Naive thymus-derived CD4-positive, alpha-beta T cell (primary cell): ENCODE results near the gene PTPRJ. TPM values are rescaled to one million over a fixed set of nuclear protein-coding genes. Genes with fewer than 3 reads are reported as not detected.

ENCODE experiments used
- ATAC-seq: fragments of 150-1000 bp; cut with Tn5 transposase; 2 replicates; pipeline ENCODE4 v1.10.0; 2021; ENCODE audit warnings: mild to moderate bottlenecking, moderate library complexity
- CTCF ChIA-PET: fragments of 350-600 bp; sonication (Branson Sonifier 250); formaldehyde crosslinking; loops from one replicate; lab custom pipeline; 2021; ENCODE audit warnings: antibody characterized with exemption; lab: Charles Lee
- POLR2A ChIA-PET: fragments of 350-600 bp; sonication (Branson Sonifier 250); formaldehyde crosslinking; loops from one replicate; lab custom pipeline; 2021; ENCODE audit warnings: antibody characterized with exemption, inconsistent platforms; lab: Charles Lee
- DNase-seq, 9 donors: peaks; one replicate each; pipeline versions ENCODE4 v3.0.0 to v3.0.0-alpha.2; 2020 to 2022; ENCODE audit warnings: mixed read lengths in 1 of 9
- H3K27ac ChIP-seq: one replicate; pipeline ENCODE4 v1.7.0; 2013; ENCODE audit warnings: mild to moderate bottlenecking, low read depth, low read length, moderate library complexity
- H3K27me3 ChIP-seq, 2 donors: one replicate each; pipeline ENCODE4 v1.7.0; 2013; ENCODE audit warnings: low read length in 2 of 2, mild to moderate bottlenecking in 2 of 2, moderate library complexity in 2 of 2; ENCODE audit not compliant: control insufficient read depth in 2 of 2, insufficient read depth in 2 of 2
- H3K36me3 ChIP-seq, 3 experiments: 1 replicate in 2 of 3; 2 replicates in 1 of 3; pipeline ENCODE4 v1.7.0; 2013; ENCODE audit warnings: low read length in 3 of 3, mild to moderate bottlenecking in 3 of 3, moderate library complexity in 1 of 3; ENCODE audit not compliant: insufficient read depth in 3 of 3, control insufficient read depth in 2 of 3
- H3K4me1 ChIP-seq, 2 donors: one replicate each; pipeline ENCODE4 v1.7.0; 2013; ENCODE audit warnings: low read length in 2 of 2, mild to moderate bottlenecking in 2 of 2, moderate library complexity in 1 of 2; ENCODE audit not compliant: control insufficient read depth in 2 of 2, insufficient read depth in 2 of 2
- H3K4me3 ChIP-seq: 2 replicates; pipeline ENCODE4 v1.7.0; 2013; ENCODE audit warnings: mild to moderate bottlenecking, low read length
- H3K9me3 ChIP-seq, 3 experiments: 1 replicate in 2 of 3; 2 replicates in 1 of 3; pipeline ENCODE4 v1.7.0; 2013; ENCODE audit warnings: low read length in 3 of 3; ENCODE audit not compliant: control insufficient read depth in 2 of 3
- H3K27ac Mint-ChIP-seq, 9 donors: one replicate each; pipeline ENCODE4 v1.8.0; 2020 to 2022; ENCODE audit warnings: mixed read lengths in 9 of 9, mild to moderate bottlenecking in 8 of 9, moderate library complexity in 5 of 9, inconsistent platforms in 2 of 9
- H3K27me3 Mint-ChIP-seq, 5 donors: one replicate each; pipeline ENCODE4 v1.8.0; 2021 to 2022; ENCODE audit warnings: mixed read lengths in 5 of 5, mild to moderate bottlenecking in 1 of 5
- H3K36me3 Mint-ChIP-seq, 5 donors: one replicate each; pipeline ENCODE4 v1.8.0; 2020 to 2022; ENCODE audit warnings: mixed read lengths in 5 of 5, mild to moderate bottlenecking in 3 of 5, inconsistent platforms in 1 of 5
- H3K4me1 Mint-ChIP-seq, 7 donors: one replicate each; pipeline ENCODE4 v1.8.0; 2020 to 2022; ENCODE audit warnings: mixed read lengths in 7 of 7, mild to moderate bottlenecking in 3 of 7, inconsistent platforms in 1 of 7
- H3K4me3 Mint-ChIP-seq, 10 donors: one replicate each; pipeline ENCODE4 v1.8.0; 2020 to 2022; ENCODE audit warnings: mild to moderate bottlenecking in 10 of 10, mixed read lengths in 10 of 10, moderate library complexity in 6 of 10, inconsistent platforms in 2 of 10
- H3K9me3 Mint-ChIP-seq, 11 donors: one replicate each; pipeline ENCODE4 v1.8.0; 2020 to 2022; ENCODE audit warnings: mixed read lengths in 11 of 11, mild to moderate bottlenecking in 4 of 11, inconsistent platforms in 1 of 11, moderate library complexity in 1 of 11
- intact Hi-C, 2 donors: fragments of 100-400 bp; cut with micrococcal nuclease; formaldehyde crosslinking; loops; one replicate each; pipeline ENCODE4 v1.15.1; 2023
- polyA plus RNA-seq, 2 donors: library from polyadenylated mRNA; unstranded; fragments of 300-500 nt; fragmentation: Illumina TruSeq; gene quantifications; one replicate each; pipeline ENCODE4 v1.2.3, GENCODE V29; 2021
- total RNA-seq, 6 experiments: library from RNA in 5 of 6; stranded (reverse) in 5 of 6; gene quantifications; 1 replicate in 5 of 6; 2 replicates in 1 of 6; pipeline ENCODE4 v1.2.3 and lab custom pipeline; 2021 to 2026

The PTPRJ gene
- total and polyA plus RNA-seq, 7 experiments from 2014 or later: 7.0 to 82.3 (median 46.7) TPM

DNA sequence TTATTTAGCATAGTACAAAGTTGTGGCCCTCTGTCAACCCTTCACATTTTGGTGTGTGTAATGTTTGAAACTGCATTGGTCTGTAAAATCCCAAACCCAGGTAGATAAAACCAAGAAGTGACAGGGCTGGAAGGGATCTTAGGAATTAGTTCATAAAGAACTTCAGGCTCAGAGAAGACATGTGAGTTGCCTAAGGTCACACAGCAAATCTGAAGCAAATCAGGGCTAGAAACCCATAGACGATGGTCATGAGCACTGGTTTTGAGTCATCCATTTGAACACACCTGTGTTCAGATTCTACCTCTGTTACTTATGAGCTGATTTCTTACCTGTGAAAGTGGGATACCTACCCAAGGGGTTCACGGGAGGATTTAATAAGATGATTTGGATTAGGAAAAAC, 107.1 kb downstream of the PTPRJ start:
- POLR2A ChIA-PET: interaction anchor here (1.2 to 1.3 kb wide), 2 partner anchors 21 to 73 kb away, joined by 3 read pairs; no protein-coding TSS in a partner anchor

DNA sequence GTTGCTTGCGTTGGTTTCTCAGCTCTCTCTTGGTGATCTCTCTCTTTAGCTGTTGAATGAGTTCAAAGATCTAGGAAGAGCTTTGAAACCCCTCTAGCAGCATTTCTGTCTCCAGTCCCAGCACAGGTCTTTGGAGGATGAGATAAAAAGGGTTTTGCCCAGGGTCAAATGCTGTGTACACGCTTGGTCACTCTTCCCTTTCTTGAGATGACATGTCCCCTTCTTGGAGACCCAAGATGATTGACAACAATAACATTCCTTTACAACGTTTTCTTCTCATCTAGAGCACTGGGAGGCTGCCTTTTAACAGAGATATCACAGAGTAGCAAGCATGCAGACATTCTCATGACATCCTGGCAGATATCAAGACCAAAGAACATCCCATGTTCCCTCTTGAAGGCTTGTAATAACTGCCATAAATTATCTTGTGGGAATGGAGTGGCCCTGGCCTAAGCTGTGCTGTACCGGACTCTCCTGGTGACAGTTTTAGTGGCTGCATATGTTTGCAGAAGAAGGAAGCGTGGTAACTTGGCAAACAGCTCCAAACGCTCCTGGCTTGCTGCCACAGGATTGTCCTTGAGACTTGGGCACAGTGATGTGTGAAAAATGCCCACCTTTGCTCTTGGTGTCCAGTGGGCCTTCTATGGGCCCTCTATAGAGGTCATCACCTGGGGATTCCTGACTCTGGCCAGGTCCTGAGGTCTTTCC, 107.8 kb downstream of the PTPRJ start:
- Mint-ChIP-seq H3K27me3 (no peaks in the 10 kb centered on the region), H3K4me1 (peaks cover 37 to 77% (median 64%) of the 10 kb centered on the region in 7 donors), H3K36me3 (peaks cover 0 to 19% (median 8%) of the 10 kb centered on the region in 5 donors), H3K9me3 (no peaks in the 10 kb centered on the region), H3K4me3 (no peak overlapping the region), H3K27ac (peak overlapping the region in 7 of 9 donors; percentile 13 to 70 (median 42))
- intact Hi-C loops: no loop called here
- H3K36me3 ChIP-seq: no peaks in the 10 kb centered on the region
- no peak for DNase-seq
- H3K4me3 ChIP-seq: no peak overlapping the region
- H3K27me3 ChIP-seq: no peaks in the 10 kb centered on the region
- H3K27ac ChIP-seq: no peak overlapping the region
- H3K4me1 ChIP-seq: peaks cover 3 to 6% of the 10 kb centered on the region in 2 donors
- no peaks in the 10 kb centered on the region for H3K9me3 ChIP-seq
- CTCF ChIA-PET: interaction anchor here (0.6 to 1.6 kb wide), 2 partner anchors 133 to 154 kb away, joined by 3 to 4 read pairs; no protein-coding TSS in a partner anchor
- ATAC-seq: no peak
- POLR2A ChIA-PET: interaction anchor here (1.0 to 2.0 kb wide), 4 partner anchors 11 to 73 kb away, joined by 3 to 5 read pairs (median 4); no protein-coding TSS in a partner anchor

More for the DNA sequence above, 107.1 kb downstream of the PTPRJ start:
- Histone ChIP-seq H3K27ac (no peak overlapping the region), H3K9me3 (no peaks in the 10 kb centered on the region), H3K36me3 (no peaks in the 10 kb centered on the region), H3K27me3 (no peaks in the 10 kb centered on the region), H3K4me3 (no peak overlapping the region), H3K4me1 (peaks cover 0 to 6% of the 10 kb centered on the region in 2 donors)
- no peak overlapping the region for H3K4me3 Mint-ChIP-seq
- H3K27ac Mint-ChIP-seq: peak overlapping the region in 3 of 9 donors; percentile 12 to 36 (median 31)
- CTCF ChIA-PET: interaction anchor here (1.6 kb wide), 1 partner anchor 153 kb away, joined by 4 read pairs; no protein-coding TSS in a partner anchor
- H3K9me3 Mint-ChIP-seq: no peaks in the 10 kb centered on the region
- DNase-seq: no peak
- H3K36me3 Mint-ChIP-seq: peaks cover 0 to 22% (median 8%) of the 10 kb centered on the region in 5 donors
- ATAC-seq: no peak
- intact Hi-C loops: no loop called here
- peaks cover 40 to 76% (median 63%) of the 10 kb centered on the region in 7 donors for H3K4me1 Mint-ChIP-seq
- H3K27me3 Mint-ChIP-seq: no peaks in the 10 kb centered on the region

DNA sequence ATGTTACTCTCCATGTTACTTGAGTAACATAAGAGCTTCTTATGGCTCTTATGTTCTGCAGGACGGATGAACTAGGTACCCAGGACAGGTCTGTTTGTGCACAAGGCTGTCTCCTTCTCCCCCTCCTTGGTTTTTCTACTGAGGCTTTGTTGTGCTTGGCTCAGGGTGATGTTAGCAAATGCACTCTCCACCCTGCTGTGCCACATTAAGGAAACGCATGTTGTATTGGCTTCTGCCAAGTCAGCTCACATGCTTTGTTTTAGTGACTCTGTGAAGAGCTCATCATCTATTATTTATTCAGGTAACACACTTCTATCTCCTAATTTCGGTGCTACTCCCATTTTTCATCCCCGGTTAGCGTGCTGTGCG, 108.3 kb downstream of the PTPRJ start:
- no peaks in the 10 kb centered on the region for H3K27me3 ChIP-seq
- H3K9me3 Mint-ChIP-seq: no peaks in the 10 kb centered on the region
- DNase-seq: no peak
- no peaks in the 10 kb centered on the region for H3K36me3 ChIP-seq
- no peak overlapping the region for H3K27ac ChIP-seq
- H3K4me3 ChIP-seq: no peak overlapping the region
- H3K4me3 Mint-ChIP-seq: no peak overlapping the region
- peaks cover 35 to 79% (median 64%) of the 10 kb centered on the region in 7 donors for H3K4me1 Mint-ChIP-seq
- ChIA-PET POLR2A (interaction anchor here (1.0 to 2.0 kb wide), 3 partner anchors 11 to 33 kb away, joined by 3 to 5 read pairs (median 4); no protein-coding TSS in a partner anchor), CTCF (interaction anchor here (0.8 to 1.6 kb wide), 2 partner anchors 20 to 154 kb away, joined by 3 to 4 read pairs; no protein-coding TSS in a partner anchor)
- peaks cover 0 to 16% (median 8%) of the 10 kb centered on the region in 5 donors for H3K36me3 Mint-ChIP-seq
- peak overlapping the region in 6 of 9 donors; percentile 13 to 79 (median 44) for H3K27ac Mint-ChIP-seq
- peaks cover 6 to 9% of the 10 kb centered on the region in 2 donors for H3K4me1 ChIP-seq
- ATAC-seq: no peak
- H3K27me3 Mint-ChIP-seq: no peaks in the 10 kb centered on the region
- no peaks in the 10 kb centered on the region for H3K9me3 ChIP-seq
- intact Hi-C loops: no loop called here

DNA sequence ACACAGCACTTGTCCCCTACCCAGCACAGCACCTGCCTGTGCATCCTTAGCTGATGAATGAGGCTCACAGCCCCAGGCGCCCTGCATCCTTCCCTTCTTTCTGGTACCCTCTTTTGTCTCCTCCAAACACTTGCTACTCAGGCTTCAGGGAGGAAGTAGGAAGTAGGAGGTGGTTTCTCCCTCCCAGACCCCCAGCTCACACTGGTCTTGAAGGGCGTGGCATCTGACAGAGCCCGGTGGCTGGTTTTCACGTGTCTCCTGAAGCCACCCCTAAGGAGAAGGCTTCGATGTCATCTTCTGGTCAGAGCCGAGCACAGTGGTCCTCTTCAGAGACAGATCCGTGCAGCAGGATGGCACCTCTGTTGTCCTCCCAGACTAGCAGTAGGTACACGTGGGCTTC, 109.8 kb downstream of the PTPRJ start:
- CTCF ChIA-PET: no interaction called here
- Histone ChIP-seq H3K4me1 (peaks cover 11 to 20% of the 10 kb centered on the region in 2 donors), H3K27ac (no peak overlapping the region), H3K27me3 (no peaks in the 10 kb centered on the region), H3K36me3 (no peaks in the 10 kb centered on the region), H3K4me3 (no peak overlapping the region), H3K9me3 (no peaks in the 10 kb centered on the region)
- H3K4me3 Mint-ChIP-seq: no peak overlapping the region
- intact Hi-C loops: no loop called here
- H3K27me3 Mint-ChIP-seq: no peaks in the 10 kb centered on the region
- H3K27ac Mint-ChIP-seq: peak overlapping the region in 3 of 9 donors; percentile 31 to 71 (median 62)
- peaks cover 0 to 16% (median 4%) of the 10 kb centered on the region in 5 donors for H3K36me3 Mint-ChIP-seq
- H3K9me3 Mint-ChIP-seq: no peaks in the 10 kb centered on the region
- no peak for ATAC-seq
- DNase-seq: no peak
- POLR2A ChIA-PET: interaction anchor here (0.5 to 2.0 kb wide), 2 partner anchors 9 to 134 kb away, joined by 3 to 5 read pairs; no protein-coding TSS in a partner anchor
- H3K4me1 Mint-ChIP-seq: peaks cover 38 to 84% (median 74%) of the 10 kb centered on the region in 7 donors

DNA sequence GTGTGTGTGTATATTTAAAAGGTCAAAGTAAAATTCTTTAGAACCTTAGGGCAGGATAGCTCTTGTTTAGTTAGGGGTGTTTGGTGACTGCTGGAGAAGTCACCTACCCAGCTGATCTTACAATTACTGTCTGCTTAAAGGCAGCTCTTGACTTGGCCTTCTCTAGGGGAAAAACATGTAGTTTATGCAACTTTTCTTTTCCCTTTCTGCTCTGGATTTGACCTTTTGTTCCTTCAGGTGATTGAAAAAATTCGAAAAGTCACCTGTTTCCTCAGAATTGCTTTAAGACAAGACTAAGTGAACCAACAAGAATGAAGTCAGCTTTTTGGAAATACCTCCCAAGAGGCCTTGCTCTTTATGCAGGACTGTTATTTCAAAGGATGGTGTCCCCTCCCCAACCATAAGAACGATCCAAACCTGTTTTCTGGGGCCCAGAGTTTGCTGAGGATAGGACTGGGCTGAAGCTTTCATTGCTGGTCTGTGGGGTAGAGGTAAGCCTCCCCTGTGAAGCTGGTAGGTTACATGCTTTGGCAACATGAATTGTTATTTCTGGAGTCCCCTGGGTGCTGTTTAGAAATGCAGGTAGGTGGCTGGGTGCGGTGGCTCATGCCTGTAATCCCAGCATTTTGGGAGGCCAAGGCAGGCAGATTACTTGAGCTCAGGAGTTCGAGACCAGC, 111.2 kb downstream of the PTPRJ start:
- no peaks in the 10 kb centered on the region for H3K36me3 ChIP-seq
- ChIA-PET POLR2A (interaction anchor here (1.0 kb wide), 2 partner anchors 8 to 91 kb away, joined by 4 read pairs; no protein-coding TSS in a partner anchor), CTCF (interaction anchor here (1.0 kb wide), 1 partner anchor 31 kb away, joined by 3 read pairs; no protein-coding TSS in a partner anchor)
- H3K27ac ChIP-seq: no peak overlapping the region
- H3K4me3 ChIP-seq: no peak overlapping the region
- no peaks in the 10 kb centered on the region for H3K27me3 Mint-ChIP-seq
- peak overlapping the region in 4 of 9 donors; percentile 14 to 55 (median 35) for H3K27ac Mint-ChIP-seq
- no peaks in the 10 kb centered on the region for H3K27me3 ChIP-seq
- no peaks in the 10 kb centered on the region for H3K9me3 ChIP-seq
- peaks cover 39 to 91% (median 76%) of the 10 kb centered on the region in 7 donors for H3K4me1 Mint-ChIP-seq
- H3K4me1 ChIP-seq: peaks cover 11 to 20% of the 10 kb centered on the region in 2 donors
- ATAC-seq: no peak
- H3K4me3 Mint-ChIP-seq: peak overlapping the region in 1 of 10 donors; percentile 25
- H3K9me3 Mint-ChIP-seq: no peaks in the 10 kb centered on the region
- intact Hi-C loops: no loop called here
- DNase-seq: no peak
- H3K36me3 Mint-ChIP-seq: peaks cover 0 to 19% (median 2%) of the 10 kb centered on the region in 5 donors

DNA sequence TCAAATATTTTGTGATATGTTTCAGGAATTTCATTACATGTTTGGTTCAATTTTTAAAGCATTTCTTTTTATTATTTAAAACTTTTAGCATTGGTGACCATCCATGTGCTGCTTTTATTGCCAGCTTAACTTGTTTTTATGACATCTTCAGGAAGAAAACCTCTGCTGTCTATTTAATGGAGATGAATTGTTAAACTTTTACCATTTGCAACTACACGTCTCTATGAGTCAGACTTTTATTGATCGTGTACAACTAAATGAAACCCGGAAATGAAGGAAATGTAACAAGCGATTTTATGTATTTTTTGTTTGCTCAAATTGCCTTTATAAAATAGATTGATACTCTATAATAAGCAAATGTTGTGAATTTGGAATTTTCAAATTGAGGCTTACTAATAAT, 113.0 kb downstream of the PTPRJ start:
- intact Hi-C loops: no loop called here
- Mint-ChIP-seq H3K4me1 (peaks cover 35 to 81% (median 69%) of the 10 kb centered on the region in 7 donors), H3K4me3 (no peak overlapping the region), H3K36me3 (peaks cover 0 to 23% (median 0%) of the 10 kb centered on the region in 5 donors), H3K27ac (peak overlapping the region in 1 of 9 donors; percentile 29), H3K27me3 (no peaks in the 10 kb centered on the region), H3K9me3 (no peaks in the 10 kb centered on the region)
- POLR2A ChIA-PET: no interaction called here
- Histone ChIP-seq H3K4me3 (no peak overlapping the region), H3K9me3 (no peaks in the 10 kb centered on the region), H3K36me3 (no peaks in the 10 kb centered on the region), H3K27me3 (no peaks in the 10 kb centered on the region), H3K4me1 (peaks cover 11 to 20% of the 10 kb centered on the region in 2 donors), H3K27ac (no peak overlapping the region)
- DNase-seq (no peak), ATAC-seq (no peak)
- CTCF ChIA-PET: interaction anchor here (1.0 kb wide), 1 partner anchor 16 kb away, joined by 4 read pairs; no protein-coding TSS in a partner anchor
